ENCODE results near the gene IKBKE.

The IKBKE gene

DNA sequence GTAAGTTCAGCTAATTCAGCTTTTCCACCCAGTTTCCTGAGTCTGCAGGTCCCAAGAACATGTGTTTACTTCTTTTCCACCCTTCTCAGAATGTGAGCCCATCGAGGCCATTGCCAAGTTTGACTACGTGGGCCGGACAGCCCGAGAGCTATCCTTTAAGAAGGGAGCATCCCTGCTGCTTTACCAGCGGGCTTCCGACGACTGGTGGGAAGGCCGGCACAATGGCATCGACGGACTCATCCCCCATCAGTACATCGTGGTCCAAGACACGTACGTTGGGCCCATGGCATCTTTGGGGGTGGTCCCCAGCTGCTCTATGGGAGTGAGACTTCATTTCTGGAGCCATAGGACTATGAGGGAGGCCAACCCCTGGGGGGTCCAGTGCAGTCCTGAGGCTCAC is 17.2 kb upstream of the IKBKE start:
- no peak for DNase-seq (ENCODE audit: insufficient read length, low spot score)
- FAIRE-seq = no peak

DNA sequence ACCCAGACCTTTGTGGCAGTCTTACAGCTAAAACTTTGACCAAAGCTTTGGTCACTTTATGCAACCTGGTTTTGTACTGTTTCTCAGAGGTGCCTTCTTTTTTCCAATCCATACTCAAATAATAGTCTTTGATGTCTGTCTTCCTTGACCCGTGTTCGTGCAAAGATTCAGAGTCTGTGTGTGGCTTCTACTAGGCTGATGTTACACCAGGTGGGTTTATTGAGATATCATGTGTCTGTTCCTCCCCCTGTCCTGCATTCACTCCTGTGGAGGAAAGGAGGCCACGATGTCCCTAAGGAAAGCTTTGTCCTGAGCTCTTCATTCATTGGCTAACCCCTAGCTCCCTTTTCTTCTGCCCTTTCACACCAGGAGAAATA is 15.0 kb upstream of the IKBKE start:
- FAIRE-seq (no peak), DNase-seq (ENCODE audit: insufficient read length, low spot score) (no peak)

GRCh38 chr1:206455666-206456344 is 14.5 kb upstream of the IKBKE start:
- DNase-seq (ENCODE audit: insufficient read length, low spot score) (no peak), FAIRE-seq (no peak)

DNA sequence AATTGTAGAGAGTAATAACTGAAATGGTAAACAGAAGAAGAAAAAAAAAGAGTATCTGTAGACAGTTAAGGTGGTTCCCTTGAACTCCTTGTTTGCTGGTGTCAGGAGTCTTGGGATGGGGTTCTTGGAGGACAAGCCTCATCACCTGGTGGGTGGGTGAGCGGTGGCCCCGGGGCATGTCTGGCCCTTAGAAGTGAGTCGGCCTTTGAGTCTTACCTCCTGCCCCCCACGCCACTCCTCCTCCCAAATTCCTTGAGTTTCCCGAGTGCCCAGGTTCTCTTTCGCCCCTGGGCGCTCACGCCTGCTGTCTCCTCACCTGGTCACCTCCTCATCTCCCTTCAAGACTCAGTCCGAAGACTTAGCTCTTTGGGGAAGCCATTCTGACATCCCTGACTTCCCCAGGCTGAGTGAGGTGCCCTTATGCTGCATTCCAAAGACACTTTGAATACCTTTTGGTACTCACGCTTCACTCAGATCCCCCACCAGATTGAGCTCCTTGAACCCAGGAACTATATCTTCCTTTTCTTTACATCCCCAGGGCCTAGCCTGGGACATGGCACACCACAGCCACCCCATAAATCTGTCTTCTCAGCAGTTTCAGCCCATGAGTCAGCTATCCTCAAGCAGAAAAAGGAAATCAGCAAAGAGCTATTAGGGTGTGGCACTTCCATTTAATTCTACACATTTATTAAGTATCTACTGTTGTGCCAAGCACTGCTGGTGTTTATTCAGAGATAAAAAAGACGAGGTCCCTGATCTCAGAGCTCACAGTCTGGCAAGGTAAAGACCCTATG is 13.5 kb upstream of the IKBKE start:
- FAIRE-seq (no peak), DNase-seq (ENCODE audit: insufficient read length, low spot score) (no peak)

DNA sequence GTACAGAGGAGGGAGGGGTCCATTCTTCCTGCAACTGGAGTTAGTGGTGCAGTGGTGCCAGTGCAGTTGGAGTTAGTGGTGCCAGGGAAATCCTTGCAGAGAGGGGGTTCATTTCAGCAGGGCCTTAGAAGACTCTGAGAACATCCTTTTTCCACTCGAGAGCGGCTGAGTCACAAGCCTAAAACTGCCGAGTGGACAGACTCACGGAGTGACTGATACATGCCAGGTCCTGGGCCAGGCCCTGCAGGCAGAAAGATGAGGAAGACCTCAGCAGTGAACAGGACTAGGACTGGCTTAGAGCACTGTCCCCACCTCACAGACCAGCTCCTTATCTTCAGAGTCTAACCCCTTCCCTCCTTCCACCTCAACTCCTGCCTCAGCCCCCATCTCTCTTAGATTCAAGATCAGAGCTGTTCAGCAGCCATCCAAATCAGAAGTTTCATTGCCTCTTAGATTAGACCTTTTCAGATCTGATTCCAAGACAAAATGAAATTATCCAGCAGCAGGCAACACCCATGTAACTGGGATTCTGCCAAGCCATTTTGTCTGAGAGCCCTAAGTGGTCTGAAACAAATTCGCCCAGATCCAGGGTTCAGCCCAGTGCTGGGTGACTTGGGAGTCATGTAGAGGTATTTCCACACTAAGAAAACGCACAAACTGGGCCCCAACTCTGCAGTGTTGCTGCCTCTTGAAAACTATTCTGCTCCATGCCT is 12.7 kb upstream of the IKBKE start:
- no peak for FAIRE-seq
- no peak for DNase-seq (ENCODE audit: insufficient read length, low spot score)

- FAIRE-seq = no peak
These were observed 10.6 kb upstream of the IKBKE start for GRCh38 chr1:206459703-206460102.

GRCh38 chr1:206460836-206461426 is 9.3 kb upstream of the IKBKE start:
- FAIRE-seq = no peak
- no peak for DNase-seq (ENCODE audit: insufficient read length, low spot score)

More at GRCh38 chr1:206459703-206460102, 10.6 kb upstream of the IKBKE start:
- DNase-seq (ENCODE audit: insufficient read length, low spot score) = no peak

- peak; percentile 71 for DNase-seq (ENCODE audit: insufficient read length, low spot score)
- FAIRE-seq = peak; percentile 57
These were observed 8.4 kb upstream of the IKBKE start for GRCh38 chr1:206461602-206462455.

- no peak for FAIRE-seq
- no peak for DNase-seq (ENCODE audit: insufficient read length, low spot score)
These were observed 7.1 kb upstream of the IKBKE start for GRCh38 chr1:206463137-206463536.

DNA sequence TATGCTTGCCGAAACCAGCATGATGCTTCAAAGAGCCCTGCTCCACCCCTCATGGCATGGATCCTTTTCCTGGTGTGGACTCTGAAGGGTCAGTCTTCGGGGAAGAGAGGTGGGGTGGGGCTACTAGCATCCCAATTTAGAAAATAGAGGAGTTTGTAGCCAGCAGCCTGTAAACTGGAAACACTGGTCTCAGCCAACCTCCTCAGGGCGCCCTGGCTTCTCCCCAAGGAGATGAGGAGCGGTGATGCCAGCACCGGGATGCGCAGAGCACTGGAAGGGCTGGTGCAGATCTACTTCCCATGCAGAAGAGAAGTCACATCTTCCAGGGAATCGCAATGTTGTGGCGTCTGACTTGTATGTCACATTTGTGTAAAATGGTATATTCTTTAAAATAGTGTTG is 6.4 kb upstream of the IKBKE start:
- FAIRE-seq (no peak), DNase-seq (ENCODE audit: insufficient read length, low spot score) (no peak)

GRCh38 chr1:206464456-206464964 is 5.8 kb upstream of the IKBKE start:
- no peak for FAIRE-seq
- DNase-seq (ENCODE audit: insufficient read length, low spot score) = no peak

DNA sequence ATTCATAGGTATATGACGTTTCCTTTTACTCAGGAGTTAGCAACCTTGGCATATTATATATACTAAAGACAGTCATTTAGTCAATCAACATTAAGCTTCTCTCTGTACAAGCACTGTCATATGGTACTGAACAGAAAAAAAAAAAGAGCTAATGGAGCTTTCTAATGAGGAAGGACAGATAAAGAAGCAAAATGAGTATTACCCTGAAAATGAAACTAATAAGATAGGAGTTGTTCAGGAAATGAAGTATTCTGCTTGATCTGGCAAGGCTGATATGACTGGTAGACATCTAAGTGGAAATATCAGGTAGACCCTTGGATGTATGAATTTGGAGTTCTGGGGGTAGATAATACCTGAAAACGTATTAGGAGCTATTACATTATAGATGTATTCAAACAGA is 4.3 kb upstream of the IKBKE start:
- FAIRE-seq = no peak

GRCh38 chr1:206466840-206467649 is 3.2 kb upstream of the IKBKE start:
- DNase-seq (ENCODE audit: insufficient read length, low spot score) = no peak
- FAIRE-seq = no peak

More for the DNA sequence above, 4.3 kb upstream of the IKBKE start:
- no peak for DNase-seq (ENCODE audit: insufficient read length, low spot score)

DNA sequence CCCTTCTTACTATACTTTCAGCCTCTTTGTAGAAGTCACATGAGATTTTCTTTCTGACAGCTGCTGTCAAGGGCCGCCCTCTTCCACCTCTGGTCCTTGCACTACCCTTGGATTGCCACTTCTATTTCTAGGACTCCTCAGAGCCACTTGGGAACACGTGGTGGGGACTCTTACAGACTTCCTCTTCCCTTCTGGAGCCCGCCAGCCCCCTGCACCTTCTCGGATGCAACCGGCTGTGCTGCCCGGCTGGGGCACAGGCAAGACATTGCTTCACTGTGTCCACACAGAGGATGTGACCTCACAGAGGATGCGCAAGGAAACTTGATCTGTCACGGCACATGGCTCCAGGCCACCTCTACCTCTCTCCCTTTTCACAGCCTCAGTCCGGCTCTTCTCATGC is 2.4 kb upstream of the IKBKE start:
- DNase-seq (ENCODE audit: insufficient read length, low spot score) (no peak), FAIRE-seq (no peak)

GRCh38 chr1:206468571-206468970 is 1.7 kb upstream of the IKBKE start:
- DNase-seq (ENCODE audit: insufficient read length, low spot score) (no peak), FAIRE-seq (no peak)

GRCh38 chr1:206469411-206469932 is 804 bp upstream of the IKBKE start:
- DNase-seq (ENCODE audit: insufficient read length, low spot score) (no peak), FAIRE-seq (peak; percentile 45)

DNA sequence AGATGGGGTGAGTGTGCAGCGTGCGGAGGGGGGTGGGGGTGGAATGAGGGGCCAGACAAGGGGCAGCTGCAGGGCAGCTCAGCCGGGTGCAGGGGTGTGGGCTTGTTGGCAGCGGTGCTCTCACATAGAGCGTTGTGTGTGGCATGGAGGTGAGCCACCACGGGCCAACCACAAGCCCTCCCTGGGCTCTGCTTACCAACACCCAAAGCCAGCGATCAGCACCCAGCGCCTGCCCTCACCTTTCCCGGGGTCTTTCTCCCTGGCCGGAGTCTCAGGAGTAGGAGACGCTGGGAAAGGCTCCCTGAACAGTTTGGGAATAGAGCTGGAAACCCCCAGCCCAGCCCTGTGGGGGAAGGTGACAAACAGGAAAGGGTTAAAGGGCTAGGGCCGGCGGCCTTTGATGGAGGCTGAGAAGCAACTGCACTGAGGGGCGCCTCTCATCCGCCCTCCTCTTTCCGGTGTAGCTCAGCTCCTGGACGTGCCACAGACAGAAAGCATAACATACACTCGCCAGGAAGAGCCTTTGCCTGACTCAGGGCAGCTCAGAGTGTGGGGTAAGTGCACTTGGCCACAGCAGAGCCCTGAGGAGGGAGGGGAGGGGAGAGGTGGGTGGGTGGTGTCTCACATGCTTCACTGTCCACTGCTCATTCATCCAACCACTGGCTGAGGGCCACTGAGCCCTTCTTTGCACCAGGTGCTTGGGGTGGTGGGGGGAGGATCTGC is 577 bp downstream of the IKBKE start:
- no peak for FAIRE-seq
- DNase-seq (ENCODE audit: insufficient read length, low spot score) = no peak

DNA sequence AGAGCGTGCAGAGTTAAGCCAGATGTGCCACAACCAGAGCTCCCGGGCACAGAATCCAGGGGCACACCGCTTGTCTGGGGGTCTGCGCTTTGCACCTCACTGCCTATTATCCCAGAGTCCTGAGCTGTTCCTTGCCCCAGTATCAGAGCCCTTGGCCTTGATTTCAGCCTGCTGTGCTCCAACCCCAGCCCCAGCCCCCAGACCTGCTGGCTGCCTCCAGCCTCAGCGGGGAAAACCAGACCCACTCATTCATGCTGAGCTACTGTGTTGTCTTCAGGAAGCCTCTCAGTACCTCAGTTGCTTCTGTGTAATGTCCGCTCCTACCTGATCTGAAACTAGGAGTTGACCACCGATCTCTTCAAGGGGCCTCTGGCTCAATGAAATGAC is 1.1 kb downstream of the IKBKE start:
- DNase-seq (ENCODE audit: insufficient read length, low spot score) = no peak
- FAIRE-seq = peak; percentile 48

All from GM19239 (cell line).